ENCODE measurements around the gene ELMO1.

The ELMO1 gene

GRCh38 chr7:36860681-36861080 lies 588.0 kb downstream of the ELMO1 start:
- Histone ChIP-seq H3K4me1 (no peaks in the 10 kb centered on the region), H3K9me3 (no peaks in the 10 kb centered on the region), H3K36me3 (peaks cover 0 to 5% (median 0%) of the 10 kb centered on the region in 3 donors), H3K27me3 (no peaks in the 10 kb centered on the region), H3K27ac (no peak overlapping the region), H3K4me3 (no peak overlapping the region)
- intact Hi-C loops (cut with DNase I; ENCODE audit: low total_unique reads) = no loop called here
- DNase-seq = no peak
- no peak for TF ChIP-seq CTCF (IDR thresholded peaks at IDR 0.05)

DNA sequence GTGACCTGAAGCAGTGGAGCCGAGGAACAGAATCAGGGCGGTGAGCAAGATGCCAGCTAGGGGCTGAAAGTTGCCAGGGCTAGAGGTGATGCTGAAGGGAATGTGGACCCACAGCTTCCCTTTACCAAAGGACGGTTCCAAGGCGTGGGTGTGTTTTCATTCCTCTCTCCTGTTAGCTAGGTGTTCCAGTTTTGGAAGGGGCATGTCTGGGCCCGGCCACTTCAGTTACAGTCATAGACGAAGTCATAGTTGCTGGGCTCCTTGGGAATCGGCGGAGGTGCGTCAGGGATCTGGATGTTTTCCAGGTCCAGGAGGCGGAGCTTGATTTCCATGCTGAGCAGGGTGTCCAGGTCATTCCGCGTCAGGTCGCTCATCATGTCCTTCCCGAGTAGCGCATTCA lies 593.3 kb downstream of the ELMO1 start:
- Histone ChIP-seq H3K4me1 (no peaks in the 10 kb centered on the region), H3K27ac (no peak overlapping the region), H3K27me3 (no peaks in the 10 kb centered on the region), H3K9me3 (no peaks in the 10 kb centered on the region), H3K36me3 (peaks cover 0 to 17% (median 8%) of the 10 kb centered on the region in 3 donors), H3K4me3 (no peak overlapping the region)
- intact Hi-C loops (cut with DNase I; ENCODE audit: low total_unique reads) = no loop called here
- TF ChIP-seq CTCF (IDR thresholded peaks at IDR 0.05) = no peak
- no peak for DNase-seq

GRCh38 chr7:36854652-36855051 lies 594.0 kb downstream of the ELMO1 start:
- Histone ChIP-seq H3K4me1 (no peaks in the 10 kb centered on the region), H3K36me3 (peaks cover 0 to 17% (median 8%) of the 10 kb centered on the region in 3 donors), H3K27me3 (no peaks in the 10 kb centered on the region), H3K27ac (no peak overlapping the region), H3K4me3 (no peak overlapping the region), H3K9me3 (no peaks in the 10 kb centered on the region)
- TF ChIP-seq CTCF (IDR thresholded peaks at IDR 0.05) = no peak
- no peak for DNase-seq
- intact Hi-C loops (cut with DNase I; ENCODE audit: low total_unique reads) = no loop called here

- Histone ChIP-seq H3K9me3 (peaks cover 0 to 7% (median 0%) of the 10 kb centered on the region in 3 donors), H3K27ac (no peak overlapping the region), H3K36me3 (peaks cover 0 to 17% (median 8%) of the 10 kb centered on the region in 3 donors), H3K27me3 (no peaks in the 10 kb centered on the region), H3K4me1 (no peaks in the 10 kb centered on the region), H3K4me3 (no peak overlapping the region)
- no peak for DNase-seq
- intact Hi-C loops (cut with DNase I; ENCODE audit: low total_unique reads) = no loop called here
- no peak for TF ChIP-seq CTCF (IDR thresholded peaks at IDR 0.05)
Measured at GRCh38 chr7:36852931-36853330, 595.7 kb downstream of the ELMO1 start.

DNA sequence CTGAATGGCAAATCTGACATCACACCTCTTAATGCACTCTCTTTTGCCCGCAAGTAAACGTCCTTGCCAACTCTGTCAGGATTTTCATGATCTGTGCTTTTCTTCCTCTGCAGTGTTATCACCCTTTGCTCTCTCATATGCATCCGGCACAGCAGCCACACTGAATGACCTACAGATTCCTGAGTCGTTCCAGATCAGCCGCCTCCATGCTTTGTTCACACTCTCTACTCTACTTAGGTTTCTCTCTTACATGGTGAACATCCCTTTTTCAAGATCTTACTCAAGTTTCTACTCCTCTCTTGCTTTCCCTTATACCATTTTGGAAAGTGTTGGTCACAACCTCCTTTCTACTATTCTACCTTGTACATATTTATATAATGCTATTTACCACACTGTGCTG lies 596.6 kb downstream of the ELMO1 start:
- intact Hi-C loops (cut with DNase I; ENCODE audit: low total_unique reads) = no loop called here
- no peak for DNase-seq
- Histone ChIP-seq H3K27ac (no peak overlapping the region), H3K4me3 (no peak overlapping the region), H3K9me3 (peaks cover 0 to 14% (median 0%) of the 10 kb centered on the region in 3 donors), H3K4me1 (no peaks in the 10 kb centered on the region), H3K27me3 (no peaks in the 10 kb centered on the region), H3K36me3 (peaks cover 0 to 15% (median 8%) of the 10 kb centered on the region in 3 donors)
- no peak for TF ChIP-seq CTCF (IDR thresholded peaks at IDR 0.05)

- H3K9me3 ChIP-seq = peaks cover 0 to 14% (median 0%) of the 10 kb centered on the region in 3 donors
- no peaks in the 10 kb centered on the region for H3K4me1 ChIP-seq
- H3K27me3 ChIP-seq = no peaks in the 10 kb centered on the region
- no peak for TF ChIP-seq CTCF (IDR thresholded peaks at IDR 0.05)
- H3K4me3 ChIP-seq = no peak overlapping the region
- no peak overlapping the region for H3K27ac ChIP-seq
- H3K36me3 ChIP-seq = peaks cover 0 to 13% (median 8%) of the 10 kb centered on the region in 3 donors
- intact Hi-C loops (cut with DNase I; ENCODE audit: low total_unique reads) = no loop called here
- DNase-seq = no peak
Measured at GRCh38 chr7:36851382-36851781, 597.3 kb downstream of the ELMO1 start.

Measured in tibial artery (tissue), 4 donors.